IgD-negative memory B cell (primary cell): Measurements from ENCODE around the gene ADGRB3. TPM values are rescaled to one million over a fixed set of nuclear protein-coding genes. Genes with fewer than 3 reads are reported as not detected.

Experiments used
- H3K27ac Mint-ChIP-seq, 3 donors: one replicate each; pipeline ENCODE4 v1.8.0; 2020 to 2022; ENCODE audit warnings: mild to moderate bottlenecking in 3 of 3, mixed read lengths in 3 of 3, moderate library complexity in 1 of 3
- H3K27me3 Mint-ChIP-seq: one replicate; pipeline ENCODE4 v1.8.0; 2021; ENCODE audit warnings: mixed read lengths
- H3K36me3 Mint-ChIP-seq: one replicate; pipeline ENCODE4 v1.8.0; 2020; ENCODE audit warnings: mild to moderate bottlenecking, mixed read lengths
- H3K4me1 Mint-ChIP-seq, 3 donors: one replicate each; pipeline ENCODE4 v1.8.0; 2020 to 2022; ENCODE audit warnings: mixed read lengths in 3 of 3, mild to moderate bottlenecking in 1 of 3
- H3K4me3 Mint-ChIP-seq, 4 donors: one replicate each; pipeline ENCODE4 v1.8.0; 2020 to 2022; ENCODE audit warnings: mild to moderate bottlenecking in 4 of 4, mixed read lengths in 4 of 4, moderate library complexity in 3 of 4
- H3K9me3 Mint-ChIP-seq, 3 donors: one replicate each; pipeline ENCODE4 v1.8.0; 2020 to 2021; ENCODE audit warnings: mixed read lengths in 3 of 3, mild to moderate bottlenecking in 1 of 3
- polyA plus RNA-seq: library from polyadenylated mRNA; unstranded; fragments of 300-500 nt; fragmentation: Illumina TruSeq; gene quantifications from one replicate; pipeline ENCODE4 v1.2.3, GENCODE V29; 2021

ADGRB3 gene
- polyA plus RNA-seq, 1 donor from 2014 or later = not detected

DNA sequence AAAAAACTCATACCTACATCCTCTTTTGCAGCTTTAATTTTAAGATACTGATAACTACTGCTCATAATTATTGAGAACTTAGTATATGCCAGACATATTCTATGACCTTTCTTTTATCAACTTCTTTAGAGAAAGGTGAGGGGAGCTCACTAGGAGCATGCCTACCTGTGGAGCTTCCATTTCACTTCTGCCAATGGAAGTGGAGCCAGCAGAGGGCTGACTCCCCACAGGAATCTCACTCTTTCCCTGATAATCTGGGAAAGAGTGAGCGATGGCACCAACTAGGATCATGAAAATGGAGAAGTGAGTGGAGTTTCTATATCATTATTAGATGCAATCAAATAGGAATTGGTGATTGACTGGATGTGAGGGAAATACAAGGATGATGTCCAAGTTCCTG, 676.8 kb downstream of the ADGRB3 start:
- H3K27ac Mint-ChIP-seq = peak overlapping the region in 1 of 3 donors; percentile 65
- H3K4me3 Mint-ChIP-seq = no peak overlapping the region
- no peaks in the 10 kb centered on the region for H3K4me1 Mint-ChIP-seq
- no peaks in the 10 kb centered on the region for H3K36me3 Mint-ChIP-seq
- H3K9me3 Mint-ChIP-seq = peaks cover 0 to 4% (median 0%) of the 10 kb centered on the region in 3 donors
- no peaks in the 10 kb centered on the region for H3K27me3 Mint-ChIP-seq

DNA sequence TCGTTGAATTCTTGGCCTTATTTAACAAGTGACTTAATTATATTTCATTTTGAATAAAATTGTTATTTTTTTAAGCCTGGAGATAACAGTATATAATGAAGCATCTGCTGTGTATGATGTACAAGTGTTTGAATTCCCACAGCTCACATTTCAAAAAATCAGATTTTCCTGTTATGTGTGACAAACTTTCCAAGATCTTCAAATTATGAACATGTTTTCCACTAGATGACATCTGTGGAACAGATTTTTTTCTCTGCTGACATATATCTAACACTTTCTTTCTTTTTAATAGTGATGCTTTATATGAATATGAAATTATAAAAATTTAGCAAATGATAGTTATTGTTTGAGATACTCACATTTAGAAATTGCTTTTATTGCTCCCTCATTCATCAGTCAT, 678.9 kb downstream of the ADGRB3 start:
- Mint-ChIP-seq H3K36me3 (no peaks in the 10 kb centered on the region), H3K9me3 (peaks cover 0 to 4% (median 0%) of the 10 kb centered on the region in 3 donors), H3K4me1 (no peaks in the 10 kb centered on the region), H3K27me3 (no peaks in the 10 kb centered on the region), H3K4me3 (no peak overlapping the region), H3K27ac (no peak overlapping the region)

DNA sequence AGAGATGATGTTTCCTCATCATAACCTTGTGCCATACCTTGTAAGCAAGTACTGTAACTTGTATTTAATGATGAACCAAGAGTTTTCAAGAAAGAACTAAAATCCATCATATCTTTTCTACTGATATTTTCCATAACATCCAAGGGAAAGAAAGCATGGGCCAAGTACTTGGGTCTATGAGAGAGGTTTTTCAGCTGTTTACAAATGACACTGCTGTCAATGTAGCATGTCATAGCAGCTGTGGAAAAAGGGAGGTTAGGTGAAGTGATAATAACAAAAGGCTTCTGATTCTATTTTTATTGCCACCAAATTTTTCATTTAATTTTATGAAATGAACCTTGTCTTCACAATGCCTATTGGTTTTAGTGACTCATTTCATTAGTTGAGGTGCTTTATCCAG, 679.4 kb downstream of the ADGRB3 start:
- no peaks in the 10 kb centered on the region for H3K36me3 Mint-ChIP-seq
- H3K4me1 Mint-ChIP-seq = no peaks in the 10 kb centered on the region
- H3K27me3 Mint-ChIP-seq = no peaks in the 10 kb centered on the region
- H3K27ac Mint-ChIP-seq = no peak overlapping the region
- H3K4me3 Mint-ChIP-seq = no peak overlapping the region
- H3K9me3 Mint-ChIP-seq = peaks cover 0 to 2% (median 0%) of the 10 kb centered on the region in 3 donors

DNA sequence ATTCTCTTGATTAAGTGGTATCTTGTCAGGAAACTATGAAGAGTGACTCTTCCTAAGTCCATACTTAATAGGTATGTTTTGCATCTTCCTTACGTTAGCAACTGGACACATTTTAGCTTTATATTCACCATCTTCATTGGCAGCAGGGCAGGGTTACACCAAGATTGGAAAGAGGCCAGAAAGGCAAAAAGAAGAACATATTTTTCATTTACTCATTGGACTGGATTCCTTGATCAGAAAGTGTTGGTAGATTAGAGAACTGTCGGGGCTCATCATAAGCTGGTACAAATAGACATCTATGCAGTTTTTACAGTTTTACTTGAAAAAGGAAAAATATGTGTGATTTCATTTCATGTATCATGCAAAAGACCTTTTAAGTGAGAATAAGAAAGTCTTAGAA, 696.8 kb downstream of the ADGRB3 start:
- Mint-ChIP-seq H3K36me3 (no peaks in the 10 kb centered on the region), H3K27ac (no peak overlapping the region), H3K4me3 (no peak overlapping the region), H3K9me3 (peaks cover 0 to 3% (median 0%) of the 10 kb centered on the region in 3 donors), H3K27me3 (no peaks in the 10 kb centered on the region), H3K4me1 (no peaks in the 10 kb centered on the region)

DNA sequence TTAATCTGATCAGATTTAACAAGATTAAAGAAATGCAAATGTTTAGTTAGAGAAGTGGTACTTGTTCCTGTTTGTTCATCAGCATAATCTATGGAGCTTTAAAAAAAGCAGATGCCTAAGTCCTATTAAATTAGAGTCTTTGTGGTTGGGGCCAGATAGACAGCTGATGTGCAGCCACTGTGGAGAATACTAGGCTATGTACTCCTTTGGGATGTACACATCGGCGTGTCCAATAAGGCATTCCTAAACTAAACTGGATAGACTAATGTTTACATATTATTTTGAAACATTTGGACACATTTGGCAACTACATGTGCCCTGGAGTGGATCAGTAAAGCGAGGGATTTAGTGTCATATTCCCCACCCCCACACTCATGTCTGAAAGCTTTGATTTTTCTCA, 702.2 kb downstream of the ADGRB3 start:
- no peaks in the 10 kb centered on the region for H3K27me3 Mint-ChIP-seq
- no peak overlapping the region for H3K27ac Mint-ChIP-seq
- no peaks in the 10 kb centered on the region for H3K4me1 Mint-ChIP-seq
- H3K4me3 Mint-ChIP-seq = no peak overlapping the region
- H3K36me3 Mint-ChIP-seq = no peaks in the 10 kb centered on the region
- H3K9me3 Mint-ChIP-seq = peaks cover 0 to 2% (median 0%) of the 10 kb centered on the region in 3 donors

DNA sequence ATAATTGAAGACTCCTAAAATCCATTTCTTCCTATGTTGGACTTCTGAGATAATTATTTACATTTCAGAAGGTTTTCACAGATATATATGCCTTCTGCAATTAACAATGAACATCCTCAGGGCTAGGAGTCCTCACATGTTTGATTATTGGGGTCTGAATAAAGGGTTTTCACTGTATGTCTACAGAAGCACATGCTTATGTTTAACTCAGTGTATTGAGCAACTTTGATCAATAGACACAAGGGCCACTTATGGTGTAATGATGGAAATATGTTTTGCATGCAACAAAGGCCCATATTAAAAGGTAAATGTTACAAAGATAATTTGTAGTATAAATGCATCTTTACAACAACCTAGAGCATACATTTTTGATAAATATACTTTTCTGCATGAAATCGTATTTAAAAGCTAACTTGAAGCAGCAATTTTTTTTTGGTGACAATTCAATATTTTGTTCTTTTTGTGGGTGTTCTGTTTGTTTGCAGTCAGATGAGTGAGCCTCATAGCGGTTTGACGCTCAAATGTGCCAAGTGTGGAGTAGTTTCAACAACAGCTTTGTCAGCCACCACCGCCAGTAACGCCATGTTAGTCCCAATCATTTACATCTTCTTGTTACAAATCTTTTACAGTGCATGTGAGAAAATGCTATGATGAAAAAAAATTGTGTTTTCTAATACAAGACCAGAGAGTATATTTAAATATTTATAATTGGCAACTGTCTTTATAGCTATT, 703.5 kb downstream of the ADGRB3 start:
- Mint-ChIP-seq H3K4me1 (no peaks in the 10 kb centered on the region), H3K36me3 (no peaks in the 10 kb centered on the region), H3K9me3 (peaks cover 0 to 2% (median 0%) of the 10 kb centered on the region in 3 donors), H3K27ac (no peak overlapping the region), H3K4me3 (no peak overlapping the region), H3K27me3 (no peaks in the 10 kb centered on the region)

DNA sequence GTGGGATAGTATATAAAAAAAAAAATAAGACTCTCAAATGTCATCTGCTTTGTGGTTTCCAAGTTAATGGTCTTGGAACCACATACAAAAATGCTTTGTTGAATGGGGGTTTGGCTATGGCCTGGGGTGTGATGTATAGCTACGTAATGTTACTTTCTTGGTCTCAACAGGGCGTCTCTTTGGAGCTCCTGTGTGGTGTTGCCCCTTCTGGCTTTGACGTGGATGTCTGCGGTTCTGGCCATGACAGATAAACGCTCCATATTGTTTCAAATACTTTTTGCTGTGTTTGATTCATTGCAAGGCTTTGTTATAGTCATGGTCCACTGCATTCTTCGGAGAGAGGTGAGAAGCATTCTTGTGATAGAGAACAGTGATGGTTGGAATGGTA, 704.1 kb downstream of the ADGRB3 start:
- Mint-ChIP-seq H3K4me3 (no peak overlapping the region), H3K27me3 (no peaks in the 10 kb centered on the region), H3K27ac (no peak overlapping the region), H3K9me3 (peaks cover 0 to 2% (median 0%) of the 10 kb centered on the region in 3 donors), H3K4me1 (no peaks in the 10 kb centered on the region), H3K36me3 (no peaks in the 10 kb centered on the region)

DNA sequence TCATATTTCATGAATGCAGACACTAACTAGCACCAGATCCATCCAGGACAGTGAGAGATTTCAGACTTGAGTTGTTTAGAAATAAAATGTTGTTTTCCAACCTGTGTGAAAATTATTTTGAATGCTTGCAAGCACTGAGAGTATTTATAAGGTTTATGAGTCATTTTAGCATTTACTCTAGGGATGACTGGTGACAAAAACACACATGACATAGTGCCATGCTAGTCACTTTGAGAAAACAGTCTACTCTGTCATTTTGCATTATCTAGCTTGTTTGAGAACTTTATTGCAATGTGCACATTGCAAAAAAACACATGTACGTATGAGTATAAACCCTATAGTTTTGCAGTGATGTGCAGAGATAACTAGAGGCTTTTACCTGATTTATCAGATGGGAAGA, 705.1 kb downstream of the ADGRB3 start:
- H3K4me3 Mint-ChIP-seq = no peak overlapping the region
- H3K9me3 Mint-ChIP-seq = peaks cover 0 to 2% (median 0%) of the 10 kb centered on the region in 3 donors
- H3K36me3 Mint-ChIP-seq = no peaks in the 10 kb centered on the region
- H3K4me1 Mint-ChIP-seq = no peaks in the 10 kb centered on the region
- H3K27ac Mint-ChIP-seq = no peak overlapping the region
- no peaks in the 10 kb centered on the region for H3K27me3 Mint-ChIP-seq

DNA sequence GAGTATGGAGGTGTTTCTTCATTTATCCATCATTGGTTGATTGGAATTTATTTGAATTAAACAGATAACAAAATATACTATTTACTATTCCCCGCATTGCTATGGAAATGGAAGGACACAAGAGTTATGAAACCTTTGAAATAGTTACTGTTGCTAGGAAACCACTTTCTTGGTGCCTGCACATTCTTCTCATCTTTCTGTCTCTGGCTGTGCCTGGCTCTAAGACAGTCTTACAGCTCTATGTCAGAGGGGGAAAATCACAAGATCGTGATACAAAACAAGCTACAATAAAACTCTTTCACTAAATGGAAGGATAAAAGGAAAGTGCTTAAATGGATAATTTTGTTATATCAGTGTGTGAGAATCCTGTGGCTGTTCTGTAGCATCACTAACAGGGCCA, 708.8 kb downstream of the ADGRB3 start:
- no peaks in the 10 kb centered on the region for H3K27me3 Mint-ChIP-seq
- H3K27ac Mint-ChIP-seq = no peak overlapping the region
- no peaks in the 10 kb centered on the region for H3K4me1 Mint-ChIP-seq
- H3K9me3 Mint-ChIP-seq = peaks cover 0 to 3% (median 2%) of the 10 kb centered on the region in 3 donors
- no peaks in the 10 kb centered on the region for H3K36me3 Mint-ChIP-seq
- H3K4me3 Mint-ChIP-seq = no peak overlapping the region

DNA sequence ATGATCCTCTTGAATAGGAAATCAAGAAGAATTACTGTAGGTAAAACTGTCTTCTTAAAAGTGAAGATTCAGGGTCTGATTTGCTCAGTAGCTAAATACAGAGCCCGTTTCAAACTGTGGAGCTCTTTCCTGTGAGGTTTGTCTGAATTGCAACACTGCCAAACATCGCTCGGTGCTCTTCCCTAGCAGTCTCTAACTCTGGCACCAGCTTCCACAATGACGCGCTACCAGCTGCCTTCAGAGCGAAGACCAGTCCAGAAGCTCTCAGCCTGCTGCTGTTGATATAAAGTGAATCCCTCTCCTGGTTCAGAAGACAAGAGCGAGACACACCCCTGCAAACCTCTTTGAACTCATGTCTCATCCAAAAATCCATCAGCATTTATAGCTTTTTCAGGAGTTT, 714.7 kb downstream of the ADGRB3 start:
- Mint-ChIP-seq H3K4me3 (no peak overlapping the region), H3K9me3 (peaks cover 0 to 3% (median 1%) of the 10 kb centered on the region in 3 donors), H3K27me3 (no peaks in the 10 kb centered on the region), H3K36me3 (no peaks in the 10 kb centered on the region), H3K27ac (no peak overlapping the region), H3K4me1 (no peaks in the 10 kb centered on the region)

DNA sequence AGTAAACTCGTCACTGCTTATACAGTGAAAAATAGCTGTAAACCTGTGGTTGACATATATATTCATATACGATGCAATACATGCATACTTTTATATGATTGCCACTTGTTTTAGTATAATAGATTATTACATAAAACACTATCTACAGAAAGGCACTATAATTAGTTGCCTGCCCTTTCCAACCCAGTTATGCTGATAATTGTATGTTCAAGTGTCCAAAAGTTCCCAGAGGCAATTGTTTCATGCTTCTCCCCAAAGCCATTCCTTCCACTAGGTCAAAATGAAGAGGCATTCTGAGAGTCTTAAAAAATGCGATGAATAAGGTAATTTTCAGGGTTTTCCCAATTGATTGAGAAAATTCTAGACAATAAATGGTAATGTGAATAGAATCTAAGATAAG, 727.1 kb downstream of the ADGRB3 start:
- no peaks in the 10 kb centered on the region for H3K27me3 Mint-ChIP-seq
- H3K4me1 Mint-ChIP-seq = no peaks in the 10 kb centered on the region
- no peaks in the 10 kb centered on the region for H3K36me3 Mint-ChIP-seq
- H3K4me3 Mint-ChIP-seq = no peak overlapping the region
- no peak overlapping the region for H3K27ac Mint-ChIP-seq
- no peaks in the 10 kb centered on the region for H3K9me3 Mint-ChIP-seq

DNA sequence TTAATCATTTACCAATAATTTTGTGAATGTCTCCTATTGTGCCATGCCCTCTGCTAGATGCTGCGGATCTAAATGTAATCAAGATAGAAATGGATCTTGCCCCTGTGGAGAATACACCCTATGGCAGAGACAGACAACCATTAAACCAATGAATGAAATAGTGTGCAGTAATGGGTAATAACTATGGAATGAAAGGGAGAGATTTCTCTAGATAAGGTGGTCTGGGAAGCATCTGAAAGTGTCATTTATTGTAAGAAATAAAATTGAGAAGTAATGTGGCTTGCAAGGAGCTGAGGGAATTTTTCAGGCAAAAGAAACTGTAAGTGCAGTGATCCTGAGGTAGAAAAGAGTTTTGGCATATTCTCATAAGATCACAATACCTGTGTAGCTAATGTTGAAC, 731.7 kb downstream of the ADGRB3 start:
- H3K27ac Mint-ChIP-seq = no peak overlapping the region
- no peaks in the 10 kb centered on the region for H3K27me3 Mint-ChIP-seq
- H3K9me3 Mint-ChIP-seq = no peaks in the 10 kb centered on the region
- H3K4me3 Mint-ChIP-seq = no peak overlapping the region
- H3K36me3 Mint-ChIP-seq = peaks cover 4% of the 10 kb centered on the region
- H3K4me1 Mint-ChIP-seq = no peaks in the 10 kb centered on the region

DNA sequence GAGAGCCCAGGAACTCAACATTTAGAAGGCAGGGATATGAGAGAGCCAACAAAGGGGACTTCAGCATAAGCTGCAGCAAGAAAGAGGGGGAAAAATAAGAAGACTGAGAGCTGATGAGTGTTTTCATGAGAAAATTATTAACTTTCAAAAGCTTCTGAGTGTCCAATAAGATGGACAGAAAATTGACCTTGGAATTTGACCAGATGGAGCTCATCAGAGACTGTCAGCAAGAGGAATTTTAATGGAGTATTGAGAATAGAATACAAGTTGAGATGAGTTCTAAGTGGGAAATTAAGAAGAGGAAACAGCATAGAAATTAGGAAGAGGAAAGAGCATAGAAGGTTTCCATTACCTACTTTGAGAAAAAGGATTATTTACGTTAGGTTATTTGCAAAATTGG, 733.5 kb downstream of the ADGRB3 start:
- no peak overlapping the region for H3K27ac Mint-ChIP-seq
- no peaks in the 10 kb centered on the region for H3K9me3 Mint-ChIP-seq
- no peaks in the 10 kb centered on the region for H3K4me1 Mint-ChIP-seq
- H3K36me3 Mint-ChIP-seq = peaks cover 4% of the 10 kb centered on the region
- no peak overlapping the region for H3K4me3 Mint-ChIP-seq
- no peaks in the 10 kb centered on the region for H3K27me3 Mint-ChIP-seq

DNA sequence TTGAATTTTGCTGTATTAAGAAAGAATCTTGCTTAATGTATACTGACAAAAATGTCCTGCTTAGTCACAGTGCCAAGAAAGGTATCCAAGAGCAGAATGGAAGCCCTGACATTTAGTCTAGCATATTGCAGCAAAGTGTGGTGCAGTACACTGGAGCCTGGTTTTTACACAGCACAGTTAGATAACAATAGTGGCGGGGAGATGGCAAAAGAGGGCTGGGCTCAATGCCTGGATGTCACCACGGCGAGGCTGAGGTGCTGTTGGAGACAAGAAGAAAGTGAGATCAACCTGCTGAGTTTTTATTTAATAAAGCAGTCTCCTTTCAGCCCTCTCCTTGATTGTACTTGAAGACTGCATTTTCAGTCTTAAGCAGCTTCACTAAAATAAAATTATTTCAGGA, 735.7 kb downstream of the ADGRB3 start:
- Mint-ChIP-seq H3K9me3 (no peaks in the 10 kb centered on the region), H3K4me3 (no peak overlapping the region), H3K4me1 (no peaks in the 10 kb centered on the region), H3K27ac (peak overlapping the region in 1 of 3 donors; percentile 14), H3K36me3 (peaks cover 4% of the 10 kb centered on the region), H3K27me3 (no peaks in the 10 kb centered on the region)

DNA sequence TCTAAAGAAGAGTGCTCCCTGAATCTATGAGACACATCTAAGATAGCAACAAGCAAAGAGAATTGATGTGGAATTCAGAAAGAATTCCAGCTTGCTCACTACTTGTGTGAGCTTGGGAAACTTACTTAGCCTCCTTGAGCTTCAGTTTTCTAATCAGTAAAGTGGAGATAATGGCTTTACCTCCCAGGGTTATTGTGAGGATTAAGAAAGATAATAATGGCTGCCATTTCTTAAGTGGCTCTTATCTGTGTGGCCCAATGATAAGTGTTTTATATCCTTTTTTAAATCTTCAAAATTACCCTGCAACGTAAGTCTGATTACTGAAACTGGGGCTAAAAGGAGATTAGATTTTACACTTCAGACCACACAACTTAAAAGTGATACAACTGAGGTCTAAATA, 743.2 kb downstream of the ADGRB3 start:
- Mint-ChIP-seq H3K27me3 (no peaks in the 10 kb centered on the region), H3K9me3 (no peaks in the 10 kb centered on the region), H3K27ac (no peak overlapping the region), H3K4me3 (no peak overlapping the region), H3K4me1 (no peaks in the 10 kb centered on the region), H3K36me3 (no peaks in the 10 kb centered on the region)

DNA sequence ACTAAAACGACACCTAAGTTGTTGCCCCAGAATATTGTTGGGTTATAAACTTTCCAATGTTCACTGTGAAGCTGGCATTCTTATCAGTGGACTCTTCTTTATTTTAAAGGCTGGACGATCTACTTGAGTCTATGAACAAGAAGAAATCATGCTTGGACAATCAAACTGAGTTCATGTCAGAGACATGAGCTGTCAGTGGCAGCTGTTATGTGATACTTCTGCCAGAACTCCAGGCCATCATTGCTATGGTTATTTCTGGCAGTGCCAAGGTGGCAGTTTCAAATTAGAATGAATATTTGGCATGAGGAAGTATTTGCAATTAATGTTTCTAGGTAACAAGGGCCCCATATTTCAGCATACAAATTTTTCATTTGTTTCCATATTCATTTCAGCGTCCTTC, 744.4 kb downstream of the ADGRB3 start:
- H3K27me3 Mint-ChIP-seq = no peaks in the 10 kb centered on the region
- H3K4me3 Mint-ChIP-seq = no peak overlapping the region
- no peaks in the 10 kb centered on the region for H3K36me3 Mint-ChIP-seq
- H3K27ac Mint-ChIP-seq = no peak overlapping the region
- H3K4me1 Mint-ChIP-seq = no peaks in the 10 kb centered on the region
- no peaks in the 10 kb centered on the region for H3K9me3 Mint-ChIP-seq
